Stimulated activated CD4-positive, alpha-beta T cell treated with anti-CD3 and anti-CD28 coated beads, TNF-alpha, amount 100 ng/mL, for 4 hours (primary cell): ENCODE results near the gene KIR3DL3.
"Not testable (repeated sequence)": the region's sequence is repeated elsewhere in the genome, so short reads cannot be mapped to it uniquely, and the experiment has no call there.

Source experiments
- DNase-seq, 3 experiments: peaks; one replicate each; pipeline ENCODE4 v3.0.0-alpha.2; 2020; ENCODE audit warnings: low read depth in 3 of 3

Gene KIR3DL3

GRCh38 chr19:54724142-54724541 is at the start of gene KIR3DL3:
Gene KIR3DL3 (plus strand): TSS chr19:54724442. CDS start chr19:54724497, 55 bp downstream.
- DNase-seq = no peak

- DNase-seq = not testable (repeated sequence)
Measured at GRCh38 chr19:54676210-54676834, 47.9 kb upstream of the KIR3DL3 start.

- no peak for DNase-seq
Measured at GRCh38 chr19:54677217-54677616, 47.0 kb upstream of the KIR3DL3 start.

- DNase-seq = not testable (repeated sequence)
Measured at GRCh38 chr19:54681596-54681995, 42.6 kb upstream of the KIR3DL3 start.

- no peak for DNase-seq
Measured at GRCh38 chr19:54682306-54682856, 41.9 kb upstream of the KIR3DL3 start.

GRCh38 chr19:54684527-54684926 is 39.7 kb upstream of the KIR3DL3 start:
- no peak for DNase-seq

- no peak for DNase-seq
Measured at GRCh38 chr19:54691582-54692297, 32.5 kb upstream of the KIR3DL3 start.

- DNase-seq = no peak
Measured at GRCh38 chr19:54692298-54692615, 32.0 kb upstream of the KIR3DL3 start.

- DNase-seq = no peak
Measured at GRCh38 chr19:54694648-54695047, 29.6 kb upstream of the KIR3DL3 start.

GRCh38 chr19:54696117-54696548 is 28.1 kb upstream of the KIR3DL3 start:
- DNase-seq = no peak

GRCh38 chr19:54696766-54697165 is 27.5 kb upstream of the KIR3DL3 start:
- DNase-seq = no peak

GRCh38 chr19:54697716-54698115 is 26.5 kb upstream of the KIR3DL3 start:
- DNase-seq = not testable (repeated sequence)

- DNase-seq = no peak
Measured at GRCh38 chr19:54704928-54705327, 19.3 kb upstream of the KIR3DL3 start.

GRCh38 chr19:54707962-54708361 is 16.3 kb upstream of the KIR3DL3 start:
- DNase-seq = no peak

- DNase-seq = no peak
Measured at GRCh38 chr19:54708781-54709180, 15.5 kb upstream of the KIR3DL3 start.

GRCh38 chr19:54709212-54709948 is 14.9 kb upstream of the KIR3DL3 start:
- DNase-seq = no peak

GRCh38 chr19:54709956-54710355 is 14.3 kb upstream of the KIR3DL3 start:
- not testable (repeated sequence) for DNase-seq

- no peak for DNase-seq
Measured at GRCh38 chr19:54724644-54725043, 402 bp downstream of the KIR3DL3 start.

GRCh38 chr19:54725321-54725720 is 1.1 kb downstream of the KIR3DL3 start:
- DNase-seq = no peak

- no peak for DNase-seq
Measured at GRCh38 chr19:54727562-54727961, 3.3 kb downstream of the KIR3DL3 start.

- DNase-seq = no peak
Measured at GRCh38 chr19:54728167-54728566, 3.9 kb downstream of the KIR3DL3 start.

- no peak for DNase-seq
Measured at GRCh38 chr19:54729416-54730188, 5.4 kb downstream of the KIR3DL3 start.
